ENCODE results near the gene PAQR8. TPM values are rescaled to one million over a fixed set of nuclear protein-coding genes. Genes with fewer than 3 reads are reported as not detected.

Gene PAQR8
- total and polyA plus RNA-seq, 2 of the 13 experiments (the other 11 are each of a cell fraction or from before 2014, with no cell fraction given) = 37.7 to 50.7 TPM

DNA sequence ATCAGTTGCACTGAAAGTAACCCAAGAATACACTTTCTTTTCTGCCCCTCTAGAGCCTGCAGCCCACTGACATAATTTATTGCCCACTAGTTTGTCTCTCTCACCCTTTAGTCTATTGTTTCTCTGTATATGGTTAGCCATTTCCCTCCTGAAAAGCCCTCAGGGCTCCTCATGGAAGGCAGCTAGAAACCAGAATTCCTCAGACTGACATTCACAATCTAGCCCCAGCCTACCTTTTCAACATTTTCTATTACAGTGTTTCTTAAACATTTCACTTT, 21.4 kb upstream of the PAQR8 start:
- POLR2A ChIA-PET = interaction anchor here (1.4 to 1.5 kb wide), 2 partner anchors 12 to 15 kb away, joined by 4 to 5 read pairs; no protein-coding TSS in a partner anchor
- TF ChIP-seq ZFP36L1 (CRISPR knock-in tag; IDR thresholded peaks at IDR 0.05) (no peak), ZNF652 (CRISPR knock-in tag; IDR thresholded peaks at IDR 0.05; ENCODE audit: borderline replicate concordance, low read depth) (no peak), ZNF343 (CRISPR knock-in tag; IDR thresholded peaks at IDR 0.05) (no peak), PAWR (CRISPR knock-in tag; IDR thresholded peaks at IDR 0.05; ENCODE audit: borderline replicate concordance) (no peak), HMG20A (CRISPR knock-in tag; IDR thresholded peaks at IDR 0.05; ENCODE audit: borderline replicate concordance) (no peak), BHLHE40 (IDR thresholded peaks at IDR 0.05; ENCODE audit: low read length) (no peak), MTF1 (CRISPR knock-in tag; IDR thresholded peaks at IDR 0.05) (no peak), ZNF547 (CRISPR knock-in tag; IDR thresholded peaks at IDR 0.05) (no peak), ZNF557 (CRISPR knock-in tag; IDR thresholded peaks at IDR 0.05) (no peak), SRSF1 (optimal IDR thresholded peaks at IDR 0.05; ENCODE audit: low read depth, low read length) (no peak), ZNF460 (CRISPR knock-in tag; IDR thresholded peaks at IDR 0.05; ENCODE audit: borderline replicate concordance) (no peak), ZNF792 (CRISPR knock-in tag; IDR thresholded peaks at IDR 0.05) (no peak), ZNF3 (CRISPR knock-in tag; IDR thresholded peaks at IDR 0.05) (no peak), ZBTB20 (CRISPR knock-in tag; IDR thresholded peaks at IDR 0.05; ENCODE audit: borderline replicate concordance, low read depth) (no peak)
- TF ChIP-seq, protein P1, sequence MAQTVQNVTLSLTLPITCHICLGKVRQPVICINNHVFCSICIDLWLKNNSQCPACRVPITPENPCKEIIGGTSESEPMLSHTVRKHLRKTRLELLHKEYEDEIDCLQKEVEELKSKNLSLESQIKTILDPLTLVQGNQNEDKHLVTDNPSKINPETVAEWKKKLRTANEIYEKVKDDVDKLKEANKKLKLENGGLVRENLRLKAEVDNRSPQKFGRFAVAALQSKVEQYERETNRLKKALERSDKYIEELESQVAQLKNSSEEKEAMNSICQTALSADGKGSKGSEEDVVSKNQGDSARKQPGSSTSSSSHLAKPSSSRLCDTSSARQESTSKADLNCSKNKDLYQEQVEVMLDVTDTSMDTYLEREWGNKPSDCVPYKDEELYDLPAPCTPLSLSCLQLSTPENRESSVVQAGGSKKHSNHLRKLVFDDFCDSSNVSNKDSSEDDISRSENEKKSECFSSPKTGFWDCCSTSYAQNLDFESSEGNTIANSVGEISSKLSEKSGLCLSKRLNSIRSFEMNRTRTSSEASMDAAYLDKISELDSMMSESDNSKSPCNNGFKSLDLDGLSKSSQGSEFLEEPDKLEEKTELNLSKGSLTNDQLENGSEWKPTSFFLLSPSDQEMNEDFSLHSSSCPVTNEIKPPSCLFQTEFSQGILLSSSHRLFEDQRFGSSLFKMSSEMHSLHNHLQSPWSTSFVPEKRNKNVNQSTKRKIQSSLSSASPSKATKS (CRISPR knock-in tag; IDR thresholded peaks at IDR 0.05) = no peak
- TF ChIP-seq, protein P2, sequence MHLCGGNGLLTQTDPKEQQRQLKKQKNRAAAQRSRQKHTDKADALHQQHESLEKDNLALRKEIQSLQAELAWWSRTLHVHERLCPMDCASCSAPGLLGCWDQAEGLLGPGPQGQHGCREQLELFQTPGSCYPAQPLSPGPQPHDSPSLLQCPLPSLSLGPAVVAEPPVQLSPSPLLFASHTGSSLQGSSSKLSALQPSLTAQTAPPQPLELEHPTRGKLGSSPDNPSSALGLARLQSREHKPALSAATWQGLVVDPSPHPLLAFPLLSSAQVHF (CRISPR knock-in tag; IDR thresholded peaks at IDR 0.05) = no peak
- TF ChIP-seq, protein P3, sequence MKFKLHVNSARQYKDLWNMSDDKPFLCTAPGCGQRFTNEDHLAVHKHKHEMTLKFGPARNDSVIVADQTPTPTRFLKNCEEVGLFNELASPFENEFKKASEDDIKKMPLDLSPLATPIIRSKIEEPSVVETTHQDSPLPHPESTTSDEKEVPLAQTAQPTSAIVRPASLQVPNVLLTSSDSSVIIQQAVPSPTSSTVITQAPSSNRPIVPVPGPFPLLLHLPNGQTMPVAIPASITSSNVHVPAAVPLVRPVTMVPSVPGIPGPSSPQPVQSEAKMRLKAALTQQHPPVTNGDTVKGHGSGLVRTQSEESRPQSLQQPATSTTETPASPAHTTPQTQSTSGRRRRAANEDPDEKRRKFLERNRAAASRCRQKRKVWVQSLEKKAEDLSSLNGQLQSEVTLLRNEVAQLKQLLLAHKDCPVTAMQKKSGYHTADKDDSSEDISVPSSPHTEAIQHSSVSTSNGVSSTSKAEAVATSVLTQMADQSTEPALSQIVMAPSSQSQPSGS (CRISPR knock-in tag; IDR thresholded peaks at IDR 0.05) = no peak
- H3K4me3 ChIP-seq (replicated peaks in 1 of 3; ENCODE audit: insufficient read depth in 1 of 3, low read depth in 2 of 3, low read length in 3 of 3) = no peak overlapping the region
- H4K20me1 ChIP-seq (ENCODE audit: insufficient read depth, low read length) = no peaks in the 10 kb centered on the region
- no peaks in the 10 kb centered on the region for H3K27me3 ChIP-seq (ENCODE audit: control insufficient read depth in 1 of 2, insufficient read depth in 2 of 2, low read length in 2 of 2)
- H3K27ac ChIP-seq (ENCODE audit: extremely low read length, insufficient read depth, low read length) = no peak overlapping the region
- no peaks in the 10 kb centered on the region for H3K79me2 ChIP-seq (ENCODE audit: insufficient read depth, low read length)
- ATAC-seq (no peak), FAIRE-seq (no peak), DNase-seq (ENCODE audit: low spot score) (no peak)
- CTCF ChIA-PET (ENCODE audit: low intra/inter-chr PET ratio, low total read pairs) = no interaction called here
- H3K4me2 ChIP-seq (ENCODE audit: low read depth, low read length) = no peak overlapping the region
- no peaks in the 10 kb centered on the region for H3K9me3 ChIP-seq (ENCODE audit: low read length)
- no TSS peak for BruUV-seq (replicated peaks)
- H3K4me1 ChIP-seq (ENCODE audit: insufficient read depth, low read length) = peaks cover 26% of the 10 kb centered on the region
- H2AFZ ChIP-seq (ENCODE audit: low read length) = peak overlapping the region; percentile 22
- H3K9ac ChIP-seq (ENCODE audit: insufficient read depth, low read depth, low read length) = no peak overlapping the region
- no peaks in the 10 kb centered on the region for H3K36me3 ChIP-seq (replicated peaks in 1 of 2; ENCODE audit: control insufficient read depth in 1 of 2, insufficient read depth in 2 of 2, low read length in 2 of 2)
- intact Hi-C loops (cut with micrococcal nuclease; ENCODE audit: unreplicated experiment) = no loop called here
- in situ Hi-C loops (cut with HindIII; ENCODE audit: extremely low pct_ligation_motif_present, low pct_unique_long_range_greater_than_20kb) = no loop called here
